Neural cell (in vitro differentiated cells): ENCODE results near the gene CNTNAP2. TPM values are rescaled to one million over a fixed set of nuclear protein-coding genes. Genes with fewer than 3 reads are reported as not detected.

Experiments
- H2AFZ ChIP-seq: fragments of 200-600, 300-800 bp; sonication (generic), shearing (Covaris generic); 2 replicates; pipeline ENCODE4 v1.6.0; 2014; ENCODE audit warnings: low read depth, mild to moderate bottlenecking, antibody characterized with exemption, low read length, moderate library complexity
- H3F3A ChIP-seq: fragments of 200-600 bp; shearing (Covaris generic); 2 replicates; pipeline ENCODE4 v1.6.1; 2016; ENCODE audit warnings: mild to moderate bottlenecking, moderate library complexity, mixed read lengths, antibody characterized with exemption, low read length; ENCODE audit not compliant: insufficient read depth, poor library complexity, severe bottlenecking
- H3K27ac ChIP-seq: fragments of 200-600, 300-800 bp; sonication (generic), shearing (Covaris generic); 2 replicates; pipeline ENCODE4 v1.5.1; 2014; ENCODE audit warnings: mild to moderate bottlenecking, low read length, moderate library complexity
- H3K27me3 ChIP-seq: fragments of 300-800, 200-600 bp; sonication (generic), shearing (Covaris generic); 2 replicates; pipeline ENCODE4 v1.6.0; 2014; ENCODE audit warnings: mild to moderate bottlenecking, low read depth, low read length, moderate library complexity; ENCODE audit not compliant: insufficient read depth
- H3K36me3 ChIP-seq: fragments of 300-800, 200-600 bp; sonication (generic), shearing (Covaris generic); 2 replicates; pipeline ENCODE4 v1.5.1; 2014; ENCODE audit warnings: mild to moderate bottlenecking, antibody characterized with exemption, low read length, moderate library complexity; ENCODE audit not compliant: insufficient read depth
- H3K4me2 ChIP-seq: fragments of 300-800, 200-600 bp; sonication (generic), shearing (Covaris generic); 2 replicates; pipeline ENCODE4 v1.6.0; 2014; ENCODE audit warnings: mild to moderate bottlenecking, low read length
- H3K4me3 ChIP-seq: fragments of 300-800, 200-600 bp; sonication (generic), shearing (Covaris generic); 2 replicates; pipeline ENCODE4 v1.5.1; 2014; ENCODE audit warnings: mild to moderate bottlenecking, low read length, moderate library complexity
- H3K79me2 ChIP-seq: fragments of 200-600 bp; shearing (Covaris generic); replicated peaks from 2 replicates; pipeline ENCODE4 v1.6.0; 2014; ENCODE audit warnings: mild to moderate bottlenecking, low read length, moderate library complexity; ENCODE audit not compliant: insufficient read depth
- H3K9ac ChIP-seq: fragments of 300-800, 200-600 bp; sonication (generic), shearing (Covaris generic); 2 replicates; pipeline ENCODE4 v1.6.1; 2016; ENCODE audit warnings: mild to moderate bottlenecking, low read length, mixed read lengths
- H3K9me2 ChIP-seq: fragments of 200-600 bp; shearing (Covaris generic); 2 replicates; pipeline ENCODE4 v1.6.1; 2016; ENCODE audit warnings: mild to moderate bottlenecking, low read length, mixed read lengths; ENCODE audit not compliant: insufficient read depth
- H3K9me3 ChIP-seq: fragments of 200-600, 300-800 bp; sonication (generic), shearing (Covaris generic); 2 replicates; pipeline ENCODE4 v1.6.1; 2016; ENCODE audit warnings: mild to moderate bottlenecking, mixed run types, low read length, moderate library complexity, mixed read lengths
- H4K20me1 ChIP-seq: fragments of 200-600 bp; shearing (Covaris generic); 2 replicates; pipeline ENCODE4 v1.6.1; 2016; ENCODE audit warnings: mild to moderate bottlenecking, mixed run types; ENCODE audit not compliant: insufficient read depth
- CTCF ChIP-seq: fragments of 450-650 bp; IDR thresholded peaks from 2 replicates; pipeline ENCODE4 v1.5.1; 2014; ENCODE audit warnings: antibody characterized with exemption, mild to moderate bottlenecking, moderate library complexity; ENCODE audit not compliant: poor library complexity, severe bottlenecking
- EP300 ChIP-seq: fragments of 450-650 bp; conservative IDR thresholded peaks from 2 replicates; pipeline ENCODE4 v1.6.1; 2014; ENCODE audit warnings: antibody characterized with exemption, mild to moderate bottlenecking, moderate library complexity; ENCODE audit not compliant: poor library complexity, severe bottlenecking
- EZH2 ChIP-seq: fragments of 200-600, 300-800 bp; shearing (Covaris generic), sonication (generic); IDR thresholded peaks from 2 replicates; pipeline ENCODE4 v1.6.1; 2014; ENCODE audit warnings: antibody characterized with exemption, low read length, borderline replicate concordance, mild to moderate bottlenecking; ENCODE audit not compliant: insufficient read depth, poor library complexity, severe bottlenecking
- MXI1 ChIP-seq: fragments of 450-650 bp; conservative IDR thresholded peaks from 2 replicates; pipeline ENCODE4 v1.6.1; 2014; ENCODE audit warnings: antibody characterized with exemption, mild to moderate bottlenecking; ENCODE audit not compliant: poor library complexity, severe bottlenecking
- POLR2AphosphoS5 ChIP-seq: IDR thresholded peaks from 2 replicates; pipeline ENCODE4 v1.6.1; 2012
- RAD21 ChIP-seq: fragments of 450-650 bp; conservative IDR thresholded peaks from 2 replicates; pipeline ENCODE4 v1.6.1; 2014; ENCODE audit warnings: antibody characterized with exemption, mild to moderate bottlenecking, moderate library complexity
- REST ChIP-seq: IDR thresholded peaks from 2 replicates; pipeline ENCODE4 v1.6.1; 2012; ENCODE audit warnings: borderline replicate concordance
- SMC3 ChIP-seq: fragments of 450-650 bp; conservative IDR thresholded peaks from 2 replicates; pipeline ENCODE4 v1.6.1; 2014; ENCODE audit warnings: antibody characterized with exemption, mild to moderate bottlenecking, moderate library complexity; ENCODE audit not compliant: poor library complexity
- TAF1 ChIP-seq: IDR thresholded peaks from 2 replicates; pipeline ENCODE4 v1.6.1; 2012; ENCODE audit warnings: low read depth
- polyA plus RNA-seq: library from polyadenylated mRNA; depleted of rRNA; stranded (reverse); fragments of >200 nt; gene quantifications from 2 replicates; pipeline ENCODE4 v1.2.3, GENCODE V29; 2014

Gene CNTNAP2
- polyA plus RNA-seq, 1 donor from 2014 or later, result 276 TPM

- no peaks in the 10 kb centered on the region for H3K36me3 ChIP-seq
- no peaks in the 10 kb centered on the region for H3K79me2 ChIP-seq
- no peak for TF ChIP-seq MXI1
- TF ChIP-seq TAF1, result no peak
- no peak for TF ChIP-seq RAD21
- TF ChIP-seq REST, result no peak
- TF ChIP-seq EP300, result no peak
- TF ChIP-seq SMC3, result no peak
- no peak for TF ChIP-seq CTCF
- no peak for TF ChIP-seq POLR2AphosphoS5
- TF ChIP-seq EZH2, result no peak
- H3K27me3 ChIP-seq, result no peaks in the 10 kb centered on the region
- no peaks in the 10 kb centered on the region for H3K9me2 ChIP-seq
- H4K20me1 ChIP-seq, result no peaks in the 10 kb centered on the region
- H3K4me2 ChIP-seq, result no peak overlapping the region
- H2AFZ ChIP-seq, result no peak overlapping the region
- no peak overlapping the region for H3K4me3 ChIP-seq
- no peaks in the 10 kb centered on the region for H3K9me3 ChIP-seq
- H3F3A ChIP-seq, result no peaks in the 10 kb centered on the region
- no peak overlapping the region for H3K9ac ChIP-seq
- H3K27ac ChIP-seq, result no peak overlapping the region
Measured at GRCh38 chr7:146741911-146742310, 625.3 kb downstream of the CNTNAP2 start.

GRCh38 chr7:146754385-146754784, 637.8 kb downstream of the CNTNAP2 start:
- H3K9me3 ChIP-seq, result no peaks in the 10 kb centered on the region
- no peaks in the 10 kb centered on the region for H3F3A ChIP-seq
- TF ChIP-seq TAF1 (no peak), EP300 (no peak), POLR2AphosphoS5 (no peak), CTCF (no peak)
- H2AFZ ChIP-seq, result no peak overlapping the region
- H3K79me2 ChIP-seq, result no peaks in the 10 kb centered on the region
- no peak overlapping the region for H3K4me2 ChIP-seq
- no peak overlapping the region for H3K4me3 ChIP-seq
- no peaks in the 10 kb centered on the region for H4K20me1 ChIP-seq
- H3K27ac ChIP-seq, result no peak overlapping the region
- no peak overlapping the region for H3K9ac ChIP-seq
- H3K9me2 ChIP-seq, result no peaks in the 10 kb centered on the region
- no peaks in the 10 kb centered on the region for H3K36me3 ChIP-seq
- no peaks in the 10 kb centered on the region for H3K27me3 ChIP-seq
